Astrocyte of the hippocampus (primary cell): Measurements from ENCODE around the gene AZU1.
"Not testable (repeated sequence)": the region's sequence is repeated elsewhere in the genome, so short reads cannot be mapped to it uniquely, and the experiment has no call there.

Experiments
- DNase-seq: peaks from one replicate; pipeline ENCODE4 v3.0.0; 2011; ENCODE audit warnings: low read depth, low spot score

AZU1 gene

DNA sequence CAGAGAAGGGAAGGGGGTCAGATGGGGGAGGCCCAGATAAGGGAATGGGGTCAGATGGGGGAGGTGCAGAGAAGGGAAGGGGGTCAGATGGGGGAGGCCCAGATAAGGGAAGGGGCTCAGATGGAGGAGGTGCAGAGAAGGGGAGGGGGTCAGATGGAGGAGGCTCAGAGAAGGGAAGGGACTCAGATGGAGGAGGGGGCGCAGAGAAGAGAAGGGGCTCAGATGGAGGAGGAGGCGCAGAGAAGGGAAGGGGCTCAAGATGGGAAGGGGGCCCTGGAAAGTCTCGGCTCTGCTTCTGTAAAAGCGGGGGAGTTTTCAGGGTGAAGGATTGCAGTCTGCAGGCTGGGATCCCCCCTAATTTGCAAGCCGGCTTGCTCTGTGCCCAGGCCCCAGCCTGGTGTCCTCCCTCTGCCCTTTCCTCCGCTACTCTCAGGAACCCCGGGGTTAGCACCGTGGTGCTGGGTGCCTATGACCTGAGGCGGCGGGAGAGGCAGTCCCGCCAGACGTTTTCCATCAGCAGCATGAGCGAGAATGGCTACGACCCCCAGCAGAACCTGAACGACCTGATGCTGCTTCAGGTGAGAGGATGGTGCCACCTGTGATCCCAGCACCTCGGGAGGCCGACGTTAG, 1.6 kb downstream of the AZU1 start:
- DNase-seq, result no peak

GRCh38 chr19:831407-832369, 4.1 kb downstream of the AZU1 start:
- no peak for DNase-seq

- no peak for DNase-seq
Measured at GRCh38 chr19:834216-834615, 6.6 kb downstream of the AZU1 start.

GRCh38 chr19:835210-835810, 7.7 kb downstream of the AZU1 start:
- DNase-seq, result no peak

DNA sequence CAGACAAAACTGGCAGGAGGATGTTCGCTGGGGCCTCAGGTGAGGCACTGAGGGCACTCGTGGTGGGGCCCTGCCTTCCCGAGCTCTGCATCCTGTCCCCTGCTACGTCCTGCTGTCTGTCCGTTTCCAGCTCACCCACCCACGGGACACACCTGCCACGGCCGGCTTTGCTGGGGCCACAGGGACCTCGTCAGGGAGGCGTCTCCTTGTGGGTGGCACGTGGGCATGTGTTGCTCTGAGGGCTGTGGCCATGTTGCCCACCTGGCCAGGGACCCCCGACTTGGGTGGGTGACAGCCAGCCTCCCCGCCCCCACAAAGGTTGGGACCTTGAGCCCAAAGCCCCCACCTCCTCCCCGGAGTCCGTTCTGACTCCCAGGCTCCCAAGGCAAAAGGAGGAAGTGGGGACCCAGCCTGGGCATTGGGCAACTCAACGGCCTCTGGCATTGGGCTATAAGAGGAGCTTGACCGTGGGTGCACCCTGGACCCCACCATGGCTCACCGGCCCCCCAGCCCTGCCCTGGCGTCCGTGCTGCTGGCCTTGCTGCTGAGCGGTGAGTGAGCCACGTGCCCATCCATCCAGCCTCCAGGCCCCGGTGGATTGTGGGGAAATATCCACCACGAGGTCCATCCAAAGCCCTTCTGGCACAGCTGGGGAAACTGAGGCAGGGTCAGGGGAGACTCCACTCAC, 13.0 kb downstream of the AZU1 start, which contains the start of gene PRTN3:
Gene PRTN3, plus strand, starts transcription at position 481 of the 688 bp plus-strand sequence. Its CDS starts 10 bp downstream, at position 491.
- no peak for DNase-seq

DNA sequence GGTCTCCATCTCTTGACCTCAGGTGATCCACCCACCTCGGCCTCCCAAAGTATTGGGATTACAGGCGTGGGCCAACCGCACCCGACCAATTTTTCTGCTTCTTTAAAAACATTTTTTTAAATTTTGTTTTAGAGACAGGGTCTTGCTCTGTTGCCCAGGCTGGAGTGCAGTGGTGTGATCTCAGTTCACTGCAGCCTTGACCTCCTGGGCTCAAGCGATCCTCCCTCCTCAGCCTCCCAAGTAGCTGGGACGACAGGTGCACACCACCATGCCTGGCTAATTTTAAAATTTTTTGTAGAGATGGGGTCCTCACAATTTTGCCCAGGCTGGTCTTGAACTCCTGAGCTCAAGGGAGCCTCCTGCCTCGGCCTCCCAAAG, 15.2 kb downstream of the AZU1 start:
- not testable (repeated sequence) for DNase-seq

- DNase-seq, result no peak
Measured at GRCh38 chr19:843180-843835, 15.7 kb downstream of the AZU1 start.

GRCh38 chr19:843836-844545, 16.4 kb downstream of the AZU1 start:
- no peak for DNase-seq

GRCh38 chr19:844546-844971, 16.9 kb downstream of the AZU1 start:
- no peak for DNase-seq

- DNase-seq, result no peak
Measured at GRCh38 chr19:845707-846521, 18.3 kb downstream of the AZU1 start.

DNA sequence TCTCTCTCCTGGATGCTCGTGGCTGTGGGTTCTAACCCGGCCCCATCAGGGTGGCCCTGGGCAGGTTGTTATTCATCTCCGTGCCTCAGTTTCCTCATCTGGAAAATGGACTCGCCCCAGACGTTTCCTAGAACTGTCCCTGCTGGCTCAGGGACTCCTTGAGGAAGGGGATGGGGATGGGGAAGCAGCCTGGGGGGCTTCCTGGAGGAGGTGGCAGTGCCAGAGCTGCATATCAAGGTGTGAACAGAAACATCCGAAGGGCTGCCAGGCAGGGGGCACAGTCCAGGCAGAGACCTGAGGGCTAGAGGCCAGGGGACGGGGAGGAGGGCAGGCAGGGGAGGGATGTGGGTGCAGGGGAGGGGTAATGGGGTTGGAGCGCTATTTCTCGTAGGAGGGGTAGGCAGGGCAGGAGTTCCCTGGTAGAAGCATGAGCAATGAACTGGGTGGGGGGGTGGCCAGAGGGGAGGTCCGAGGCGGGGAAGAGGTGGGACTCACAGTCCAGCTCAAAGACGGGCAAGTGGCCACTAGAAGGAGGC, 20.8 kb downstream of the AZU1 start:
- DNase-seq, result no peak

GRCh38 chr19:849195-849594, 21.6 kb downstream of the AZU1 start:
- DNase-seq, result not testable (repeated sequence)

DNA sequence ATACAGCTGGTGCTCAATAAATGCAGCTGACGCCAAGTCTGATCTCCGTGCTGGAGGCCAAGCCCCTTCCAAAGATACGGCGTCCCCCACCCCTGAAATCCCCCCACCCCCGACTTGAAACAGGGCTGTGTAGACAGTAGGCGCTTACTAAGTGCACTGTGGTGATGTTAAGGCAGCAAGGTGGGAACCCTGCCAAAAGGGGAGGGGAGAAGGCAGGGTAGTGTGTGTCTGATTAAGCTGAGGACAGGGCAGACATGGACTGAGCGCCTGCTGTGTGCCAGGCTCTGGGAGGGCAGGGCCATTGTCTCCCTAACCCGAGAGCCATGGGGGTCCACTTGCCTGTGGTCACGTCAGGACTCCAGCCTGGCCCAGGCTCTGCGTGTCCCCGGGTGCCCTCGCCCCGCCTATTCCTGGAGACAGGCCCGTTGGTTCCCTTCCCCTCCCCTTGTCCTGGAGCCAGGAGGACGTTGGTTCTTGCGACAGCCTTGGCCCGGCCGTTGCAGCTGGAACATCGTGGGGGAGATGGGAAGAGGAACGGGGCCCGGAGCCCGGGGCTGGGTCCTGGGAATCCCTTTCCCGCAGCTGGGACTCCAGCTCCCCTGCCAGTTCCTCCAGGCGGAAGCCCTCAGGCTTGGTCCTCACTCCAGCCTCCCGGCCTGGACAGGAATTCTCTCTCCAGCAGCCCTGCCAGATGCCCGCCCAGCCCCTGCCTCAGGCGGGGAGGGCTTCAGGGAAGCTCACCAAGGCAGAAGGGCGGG, 22.8 kb downstream of the AZU1 start:
- peak; percentile 87 for DNase-seq

DNA sequence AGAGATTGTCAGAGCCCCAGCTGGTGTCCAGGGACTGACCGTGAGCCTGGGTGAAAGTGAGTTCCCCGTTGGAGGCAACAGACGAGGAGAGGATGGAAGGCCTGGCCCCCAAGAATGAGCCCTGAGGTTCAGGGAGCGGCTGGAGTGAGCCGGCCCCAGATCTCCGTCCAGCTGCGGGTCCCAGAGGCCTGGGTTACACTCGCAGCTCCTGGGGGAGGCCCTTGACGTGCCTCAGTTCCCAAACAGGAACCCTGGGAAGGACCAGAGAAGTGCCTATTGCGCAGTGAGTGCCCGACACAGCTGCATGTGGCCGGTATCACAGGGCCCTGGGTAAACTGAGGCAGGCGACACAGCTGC, 23.3 kb downstream of the AZU1 start:
- DNase-seq, result no peak

GRCh38 chr19:852136-853013, 24.7 kb downstream of the AZU1 start, which contains the start of gene ELANE:
Gene ELANE, plus strand, starts transcription at chr19:852303. Its CDS starts 26 bp downstream, at chr19:852329.
- DNase-seq, result no peak

- DNase-seq, result no peak
Measured at GRCh38 chr19:853014-853585, 25.5 kb downstream of the AZU1 start.

GRCh38 chr19:853614-854220, 26.1 kb downstream of the AZU1 start:
- not testable (repeated sequence) for DNase-seq
